Skin epidermis (tissue), 12 donors: ENCODE results near the gene ATXN2L.
A peak's percentile ranks its signal among the peaks of the same experiment; 100 is the strongest.

ENCODE experiments used
- H3K27ac ChIP-seq, 21 experiments: fragments of 200-600 bp; sonication (generic) in 11 of 21; one replicate each; pipeline ENCODE4 v1.5.0; 2020; ENCODE audit warnings: mild to moderate bottlenecking in 3 of 21, inconsistent platforms in 2 of 21, moderate library complexity in 2 of 21
- H3K4me3 ChIP-seq, 7 experiments: fragments of 200-600 bp; sonication (generic) in 2 of 7; one replicate each; pipeline ENCODE4 v1.5.0; 2020; ENCODE audit warnings: inconsistent platforms in 2 of 7, mild to moderate bottlenecking in 2 of 7, moderate library complexity in 1 of 7

ATXN2L gene

GRCh38 chr16:28834873-28835863, 12.4 kb downstream of the ATXN2L start:
- no peak overlapping the region for H3K27ac ChIP-seq
- no peak overlapping the region for H3K4me3 ChIP-seq

- Histone ChIP-seq H3K4me3 (no peak overlapping the region), H3K27ac (no peak overlapping the region)
Observed at GRCh38 chr16:28835864-28836760, 13.3 kb downstream of the ATXN2L start.

- Histone ChIP-seq H3K27ac (no peak overlapping the region), H3K4me3 (no peak overlapping the region)
Observed at GRCh38 chr16:28836761-28837064, 13.9 kb downstream of the ATXN2L start.

- Histone ChIP-seq H3K4me3 (no peak overlapping the region), H3K27ac (no peak overlapping the region)
Observed at GRCh38 chr16:28837672-28838557, 15.1 kb downstream of the ATXN2L start.

GRCh38 chr16:28838558-28838918, 15.7 kb downstream of the ATXN2L start:
- Histone ChIP-seq H3K27ac (no peak overlapping the region), H3K4me3 (no peak overlapping the region)

- Histone ChIP-seq H3K27ac (no peak overlapping the region), H3K4me3 (no peak overlapping the region)
Observed at GRCh38 chr16:28839004-28839639, 16.3 kb downstream of the ATXN2L start.

GRCh38 chr16:28839899-28840298, 17.1 kb downstream of the ATXN2L start:
- H3K27ac ChIP-seq = no peak overlapping the region
- no peak overlapping the region for H3K4me3 ChIP-seq

GRCh38 chr16:28842696-28843095, 19.9 kb downstream of the ATXN2L start:
- Histone ChIP-seq H3K4me3 (no peak overlapping the region), H3K27ac (no peak overlapping the region)

- no peak overlapping the region for H3K27ac ChIP-seq
- no peak overlapping the region for H3K4me3 ChIP-seq
Observed at GRCh38 chr16:28843766-28844165, 21.0 kb downstream of the ATXN2L start.

GRCh38 chr16:28844226-28844885, 21.6 kb downstream of the ATXN2L start:
- Histone ChIP-seq H3K27ac (no peak overlapping the region), H3K4me3 (no peak overlapping the region)

- Histone ChIP-seq H3K4me3 (peak overlapping the region; percentile 54 to 99 (median 95)), H3K27ac (peak overlapping the region in 19 of 21 experiments; percentile 72 to 94 (median 89))
Observed at GRCh38 chr16:28845293-28845692, 22.5 kb downstream of the ATXN2L start.

- H3K4me3 ChIP-seq = peak overlapping the region; percentile 54 to 99 (median 95)
- H3K27ac ChIP-seq = peak overlapping the region; percentile 55 to 94 (median 89)
Observed at GRCh38 chr16:28845761-28846079, 22.9 kb downstream of the ATXN2L start.

GRCh38 chr16:28846080-28846932, 23.5 kb downstream of the ATXN2L start, which contains the start of gene TUFM:
Gene TUFM, minus strand, starts transcription at chr16:28846348. Its CDS starts 79 bp downstream, at chr16:28846269.
- Histone ChIP-seq H3K4me3 (peak within 1 kb of the TSS; percentile 54 to 99 (median 95)), H3K27ac (peak within 1 kb of the TSS; percentile 60 to 94 (median 89))

GRCh38 chr16:28846933-28847273, 24.1 kb downstream of the ATXN2L start:
- H3K27ac ChIP-seq = peak overlapping the region; percentile 60 to 94 (median 89)
- H3K4me3 ChIP-seq = peak overlapping the region; percentile 54 to 99 (median 95)

GRCh38 chr16:28858421-28858820, 35.6 kb downstream of the ATXN2L start:
- peak overlapping the region in 5 of 21 experiments; percentile 22 to 62 (median 33) for H3K27ac ChIP-seq
- H3K4me3 ChIP-seq = no peak overlapping the region

GRCh38 chr16:28859326-28859725, 36.5 kb downstream of the ATXN2L start:
- no peak overlapping the region for H3K4me3 ChIP-seq
- no peak overlapping the region for H3K27ac ChIP-seq

- peak overlapping the region; percentile 27 to 98 (median 93) for H3K27ac ChIP-seq
- H3K4me3 ChIP-seq = peak overlapping the region; percentile 61 to 94 (median 83)
Observed at GRCh38 chr16:28863929-28864793, 41.4 kb downstream of the ATXN2L start.
